Stimulated activated CD8-positive, alpha-beta memory T cell treated with anti-CD3 and anti-CD28 coated beads, Interleukin-7, amount 100 ng/mL, for 24 hours (primary cell): ENCODE measurements around the gene CEBPG.
A peak's percentile ranks its signal among the peaks of the same experiment; 100 is the strongest.

Experiments used
- DNase-seq: peaks from one replicate; pipeline ENCODE4 v3.0.0-alpha.2; 2020; ENCODE audit warnings: low read depth

CEBPG gene

DNA sequence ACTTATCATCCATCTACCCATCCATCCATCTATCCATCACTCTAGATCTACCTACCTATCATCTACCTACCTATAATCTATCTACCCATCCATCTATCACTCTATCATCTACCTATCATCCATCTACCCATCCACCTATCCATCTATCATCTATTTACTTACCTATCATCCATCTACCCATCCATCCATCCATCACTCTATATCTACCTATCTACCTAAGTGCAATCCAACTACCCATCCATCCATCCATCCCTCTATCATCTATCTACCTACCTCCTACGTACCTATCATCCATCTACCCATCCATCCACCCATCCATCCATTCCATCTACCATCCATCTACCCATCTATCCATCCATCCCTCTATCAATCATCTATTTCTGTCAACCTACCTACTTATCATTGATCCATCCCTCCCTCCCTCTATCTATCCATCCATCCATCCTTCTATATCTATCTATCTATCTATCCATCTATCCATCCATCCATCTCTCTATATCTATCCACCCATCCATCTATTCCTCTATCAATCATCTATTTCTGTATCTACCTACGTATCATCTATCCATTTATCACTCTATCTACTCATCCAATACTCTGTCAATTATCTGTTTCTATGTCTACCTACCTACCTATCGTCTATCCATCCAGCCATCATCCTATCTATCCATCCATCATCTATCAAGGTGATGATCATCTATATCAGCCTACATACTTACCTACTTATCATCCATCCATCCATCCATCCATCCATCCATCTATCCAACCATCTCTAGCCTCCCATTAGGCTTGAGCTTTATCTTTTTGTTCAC is 49.1 kb downstream of the CEBPG start:
- DNase-seq, result no peak

DNA sequence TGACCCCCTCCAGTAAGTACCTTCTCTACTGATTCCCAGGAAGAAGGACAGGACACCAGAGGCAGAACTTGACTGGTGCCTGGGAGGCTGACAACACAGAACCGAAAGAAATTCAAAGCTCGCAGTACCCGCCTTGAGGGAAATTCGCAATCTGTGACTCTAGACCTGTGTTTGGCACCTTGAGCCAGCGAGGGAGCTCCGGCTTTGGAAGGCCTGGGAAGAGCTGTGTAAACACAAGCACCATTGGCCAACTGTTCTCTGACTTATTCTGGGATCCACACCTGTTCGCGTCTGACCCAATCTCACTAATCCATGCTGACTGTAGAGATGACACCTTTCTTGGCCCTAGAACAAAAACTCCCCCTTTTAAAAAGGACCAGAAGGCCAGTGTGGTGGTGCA is 50.7 kb downstream of the CEBPG start:
- DNase-seq, result no peak

- DNase-seq, result no peak
Observed at GRCh38 chr19:33426621-33427361, 53.3 kb downstream of the CEBPG start.

GRCh38 chr19:33427801-33428626 is 54.5 kb downstream of the CEBPG start:
- DNase-seq, result no peak

- no peak for DNase-seq
Observed at GRCh38 chr19:33428627-33429125, 55.2 kb downstream of the CEBPG start.

GRCh38 chr19:33429891-33430673 is 56.6 kb downstream of the CEBPG start:
- no peak for DNase-seq

DNA sequence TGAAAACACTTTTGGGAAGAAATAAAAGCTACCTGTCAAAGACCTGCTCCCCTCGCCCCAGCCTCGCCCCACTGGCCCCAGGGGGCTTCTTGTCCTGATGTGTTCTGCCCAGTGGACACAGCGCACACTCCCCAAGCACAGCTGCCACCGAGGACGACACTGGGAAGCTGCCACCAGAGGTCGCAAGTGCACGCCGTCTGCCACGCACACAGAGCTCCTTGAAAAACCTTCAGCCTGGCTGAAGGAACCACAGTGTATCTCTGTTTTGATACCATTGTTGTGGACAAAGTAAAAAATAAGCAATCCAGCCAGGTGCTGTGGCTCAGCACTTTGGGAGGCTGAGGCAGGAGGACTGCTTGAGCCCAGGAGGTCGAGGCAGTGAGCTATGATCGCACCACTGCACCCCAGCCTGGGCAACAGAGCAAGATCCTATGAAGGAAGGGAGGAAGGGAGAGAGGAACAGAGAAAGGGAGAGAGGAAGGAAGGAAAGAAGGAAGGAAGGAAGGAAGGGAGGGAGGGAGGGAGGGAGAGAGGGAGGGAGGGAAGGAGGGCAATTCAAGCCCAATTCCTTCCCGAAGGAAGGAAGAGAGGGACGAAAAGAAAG is 57.3 kb downstream of the CEBPG start:
- DNase-seq, result peak; percentile 38

- DNase-seq, result no peak
Observed at GRCh38 chr19:33432015-33432414, 58.5 kb downstream of the CEBPG start.
